Upper lobe of right lung (tissue), 1 donor: ENCODE results near the gene PLA2G2F. TPM values are rescaled to one million over a fixed set of nuclear protein-coding genes. Genes with fewer than 3 reads are reported as not detected.

Experiments used
- ATAC-seq: fragments of 200-7000 bp; cut with Tn5 transposase; one replicate; pipeline ENCODE4 v1.9.1; 2020; ENCODE audit warnings: mild to moderate bottlenecking, moderate library complexity
- DNase-seq: peaks from one replicate; pipeline ENCODE4 v3.0.0-alpha.2; 2020
- H3K27ac ChIP-seq: fragments of 200-600 bp; one replicate; pipeline ENCODE4 v1.8.0; 2022
- H3K27me3 ChIP-seq: fragments of 200-600 bp; one replicate; pipeline ENCODE4 v1.8.0; 2022; ENCODE audit warnings: mild to moderate bottlenecking
- H3K36me3 ChIP-seq: fragments of 200-600 bp; one replicate; pipeline ENCODE4 v1.8.0; 2022
- H3K4me1 ChIP-seq: fragments of 200-600 bp; one replicate; pipeline ENCODE4 v1.8.0; 2022
- H3K4me3 ChIP-seq: fragments of 200-600 bp; one replicate; pipeline ENCODE4 v1.8.0; 2022; ENCODE audit warnings: mild to moderate bottlenecking
- H3K9me3 ChIP-seq: fragments of 200-600 bp; one replicate; pipeline ENCODE4 v1.8.0; 2022
- intact Hi-C: fragments of 100-400 bp; cut with DNase I; formaldehyde crosslinking; loops from one replicate; pipeline ENCODE4 v1.11.0; 2022
- total RNA-seq: library from RNA; stranded (reverse); fragmentation: NEBNext Ultra II Directional; extraction: Animal tissue kit (Norgen Biotek cat#: 25700); gene quantifications from one replicate; pipeline ENCODE4 v1.2.1, GENCODE V29; 2021
- TF ChIP-seq, protein P1 (sequence below): fragments of 200-600 bp; IDR thresholded peaks from one replicate; pipeline ENCODE4 v1.8.0; 2022; ENCODE audit warnings: antibody characterized with exemption
- donor health status: DM: no; HTN: yes; CAD: no; lungs with severe emphysema.

The PLA2G2F gene
- total RNA-seq, 1 donor from 2014 or later, result not detected

DNA sequence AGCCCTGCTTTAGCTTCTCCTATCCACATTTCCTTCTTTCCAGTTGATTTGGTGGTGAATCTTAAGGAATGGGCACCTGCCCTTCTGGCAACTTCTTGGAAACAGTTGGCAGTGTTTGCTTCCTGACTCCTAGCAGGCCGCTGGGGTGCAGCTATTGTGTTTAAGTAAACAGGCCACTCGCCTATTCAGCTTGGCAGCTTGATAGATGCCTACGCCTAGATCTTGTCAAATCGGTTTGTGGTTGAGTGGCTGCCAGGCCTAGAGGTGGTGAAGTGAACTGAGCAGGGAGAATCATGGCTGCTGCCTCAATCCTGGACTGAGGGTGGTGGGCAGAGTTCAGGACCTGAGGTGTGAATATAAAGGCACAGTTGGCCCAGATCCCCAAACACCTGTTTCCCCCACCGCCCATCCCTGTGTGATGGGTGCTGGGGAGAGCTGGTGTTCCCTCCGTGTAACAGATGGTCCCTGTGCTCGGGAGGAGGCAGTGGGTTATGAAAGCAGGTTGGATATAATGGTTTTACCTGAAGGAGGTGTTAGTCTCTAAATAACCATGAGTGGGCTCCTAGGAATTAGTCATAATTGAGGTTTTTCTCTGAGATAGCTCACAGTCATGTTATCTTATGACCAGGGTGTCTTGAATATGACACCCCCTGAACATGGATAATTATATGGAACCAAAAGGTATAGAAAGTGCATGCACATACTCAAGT, 48.1 kb downstream of the PLA2G2F start:
- no peak overlapping the region for H3K4me3 ChIP-seq
- no peak overlapping the region for H3K27ac ChIP-seq
- ATAC-seq, result peak; percentile 49

GRCh38 chr1:20187813-20188454, 48.8 kb downstream of the PLA2G2F start:
- TF ChIP-seq, protein P1, sequence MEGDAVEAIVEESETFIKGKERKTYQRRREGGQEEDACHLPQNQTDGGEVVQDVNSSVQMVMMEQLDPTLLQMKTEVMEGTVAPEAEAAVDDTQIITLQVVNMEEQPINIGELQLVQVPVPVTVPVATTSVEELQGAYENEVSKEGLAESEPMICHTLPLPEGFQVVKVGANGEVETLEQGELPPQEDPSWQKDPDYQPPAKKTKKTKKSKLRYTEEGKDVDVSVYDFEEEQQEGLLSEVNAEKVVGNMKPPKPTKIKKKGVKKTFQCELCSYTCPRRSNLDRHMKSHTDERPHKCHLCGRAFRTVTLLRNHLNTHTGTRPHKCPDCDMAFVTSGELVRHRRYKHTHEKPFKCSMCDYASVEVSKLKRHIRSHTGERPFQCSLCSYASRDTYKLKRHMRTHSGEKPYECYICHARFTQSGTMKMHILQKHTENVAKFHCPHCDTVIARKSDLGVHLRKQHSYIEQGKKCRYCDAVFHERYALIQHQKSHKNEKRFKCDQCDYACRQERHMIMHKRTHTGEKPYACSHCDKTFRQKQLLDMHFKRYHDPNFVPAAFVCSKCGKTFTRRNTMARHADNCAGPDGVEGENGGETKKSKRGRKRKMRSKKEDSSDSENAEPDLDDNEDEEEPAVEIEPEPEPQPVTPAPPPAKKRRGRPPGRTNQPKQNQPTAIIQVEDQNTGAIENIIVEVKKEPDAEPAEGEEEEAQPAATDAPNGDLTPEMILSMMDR, result no peak
- H3K27ac ChIP-seq, result no peak overlapping the region
- no peaks in the 10 kb centered on the region for H3K36me3 ChIP-seq
- ATAC-seq (no peak), DNase-seq (no peak)
- no peaks in the 10 kb centered on the region for H3K9me3 ChIP-seq
- H3K4me3 ChIP-seq, result no peak overlapping the region
- intact Hi-C loops, result no loop called here
- peaks cover 23% of the 10 kb centered on the region for H3K4me1 ChIP-seq
- no peaks in the 10 kb centered on the region for H3K27me3 ChIP-seq

More for the DNA sequence above, 48.1 kb downstream of the PLA2G2F start:
- intact Hi-C loops, result no loop called here
- Histone ChIP-seq H3K27me3 (no peaks in the 10 kb centered on the region), H3K4me1 (peaks cover 19% of the 10 kb centered on the region), H3K36me3 (no peaks in the 10 kb centered on the region), H3K9me3 (no peaks in the 10 kb centered on the region)
- DNase-seq, result no peak
- TF ChIP-seq, protein P1, result no peak

DNA sequence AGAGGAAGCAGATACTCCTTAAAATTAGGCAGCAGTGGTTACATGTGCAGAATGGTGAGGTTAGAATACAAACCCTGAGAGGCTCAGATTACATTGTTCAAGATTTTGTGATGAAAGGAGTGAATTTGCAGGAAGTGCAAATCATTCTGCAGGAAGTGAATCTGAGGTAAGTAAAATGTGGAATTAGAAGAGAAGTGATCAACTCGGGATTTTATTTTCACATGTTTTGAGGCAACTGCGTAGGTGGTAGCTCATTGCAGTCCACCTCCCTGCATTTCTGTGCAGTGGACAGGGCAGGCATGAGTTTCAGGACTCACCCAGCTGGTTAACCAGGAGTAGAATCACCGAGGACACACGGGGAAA, 49.3 kb downstream of the PLA2G2F start:
- no peak overlapping the region for H3K4me3 ChIP-seq
- no peaks in the 10 kb centered on the region for H3K27me3 ChIP-seq
- intact Hi-C loops, result no loop called here
- no peak overlapping the region for H3K27ac ChIP-seq
- TF ChIP-seq, protein P1, result no peak
- no peaks in the 10 kb centered on the region for H3K36me3 ChIP-seq
- peaks cover 23% of the 10 kb centered on the region for H3K4me1 ChIP-seq
- DNase-seq (no peak), ATAC-seq (no peak)
- no peaks in the 10 kb centered on the region for H3K9me3 ChIP-seq

DNA sequence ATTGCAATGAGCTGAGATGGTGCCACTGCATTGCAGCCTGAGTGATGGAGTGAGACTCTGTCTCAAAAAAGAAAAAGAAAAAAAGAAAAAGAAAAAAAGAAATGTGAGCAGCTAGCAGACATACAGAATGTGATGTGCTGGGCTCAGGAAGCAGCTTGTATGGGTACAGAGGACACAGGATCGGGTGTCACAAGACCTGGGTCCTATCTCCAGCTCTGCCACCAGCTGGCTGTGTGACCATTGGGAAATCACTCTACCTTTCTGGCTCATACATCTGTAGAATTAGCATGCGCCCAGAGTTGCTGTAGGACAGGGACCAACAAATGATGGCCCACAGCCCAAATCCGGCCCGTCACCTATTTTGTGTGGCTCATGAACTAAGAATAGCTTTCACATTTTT, 50.5 kb downstream of the PLA2G2F start:
- H3K9me3 ChIP-seq, result no peaks in the 10 kb centered on the region
- H3K4me1 ChIP-seq, result peaks cover 23% of the 10 kb centered on the region
- no peak for DNase-seq
- no peaks in the 10 kb centered on the region for H3K36me3 ChIP-seq
- ATAC-seq, result no peak
- intact Hi-C loops, result no loop called here
- no peak overlapping the region for H3K4me3 ChIP-seq
- H3K27ac ChIP-seq, result no peak overlapping the region
- no peaks in the 10 kb centered on the region for H3K27me3 ChIP-seq
- TF ChIP-seq, protein P1, result no peak

- TF ChIP-seq, protein P1, result no peak
- intact Hi-C loops, result no loop called here
- Histone ChIP-seq H3K27ac (no peak overlapping the region), H3K9me3 (no peaks in the 10 kb centered on the region), H3K4me3 (no peak overlapping the region), H3K36me3 (no peaks in the 10 kb centered on the region), H3K27me3 (no peaks in the 10 kb centered on the region), H3K4me1 (peaks cover 27% of the 10 kb centered on the region)
- DNase-seq, result no peak
- no peak for ATAC-seq
Observed at GRCh38 chr1:20190256-20191160, 51.4 kb downstream of the PLA2G2F start.
